GM12801 (cell line): Measurements from ENCODE around the gene TFPT.

Experiments
- CTCF ChIP-seq: IDR thresholded peaks from one replicate; pipeline ENCODE4 v1.5.1; 2011; ENCODE audit warnings: control low read depth; ENCODE audit not compliant: insufficient read length; ENCODE audit errors: extremely low read depth

Gene TFPT

GRCh38 chr19:54124393-54124792 lies 8.9 kb upstream of the TFPT start:
- TF ChIP-seq CTCF = no peak

- TF ChIP-seq CTCF = no peak
Observed at GRCh38 chr19:54123682-54124081, 8.2 kb upstream of the TFPT start.

- TF ChIP-seq CTCF = no peak
Observed at GRCh38 chr19:54121259-54121658, 5.8 kb upstream of the TFPT start.

- TF ChIP-seq CTCF = no peak
Observed at GRCh38 chr19:54114340-54115108, 933 bp downstream of the TFPT start.

- no peak for TF ChIP-seq CTCF
Observed at GRCh38 chr19:54109651-54110050, 5.8 kb downstream of the TFPT start.

- no peak for TF ChIP-seq CTCF
Observed at GRCh38 chr19:54108496-54108895, 7.0 kb downstream of the TFPT start.

GRCh38 chr19:54107876-54108490 lies 7.5 kb downstream of the TFPT start:
- no peak for TF ChIP-seq CTCF
